Activated naive CD4-positive, alpha-beta T cell treated with anti-CD3 and anti-CD28 coated beads, Interleukin-2, amount 50 U/mL, for 24 hours (primary cell): ENCODE results near the gene FAM171A1.

Experiments
- H3K27ac Mint-ChIP-seq: one replicate; pipeline ENCODE4 v1.8.0; 2021; ENCODE audit warnings: mild to moderate bottlenecking, mixed read lengths
- H3K27me3 Mint-ChIP-seq: one replicate; pipeline ENCODE4 v1.8.0; 2021; ENCODE audit warnings: mixed read lengths
- H3K36me3 Mint-ChIP-seq: one replicate; pipeline ENCODE4 v1.8.0; 2021; ENCODE audit warnings: mixed read lengths
- H3K4me1 Mint-ChIP-seq: one replicate; pipeline ENCODE4 v1.8.0; 2021; ENCODE audit warnings: mixed read lengths
- H3K4me3 Mint-ChIP-seq: one replicate; pipeline ENCODE4 v1.8.0; 2021; ENCODE audit warnings: mild to moderate bottlenecking, mixed read lengths
- H3K9me3 Mint-ChIP-seq: one replicate; pipeline ENCODE4 v1.8.0; 2021; ENCODE audit warnings: mixed read lengths

The FAM171A1 gene

DNA sequence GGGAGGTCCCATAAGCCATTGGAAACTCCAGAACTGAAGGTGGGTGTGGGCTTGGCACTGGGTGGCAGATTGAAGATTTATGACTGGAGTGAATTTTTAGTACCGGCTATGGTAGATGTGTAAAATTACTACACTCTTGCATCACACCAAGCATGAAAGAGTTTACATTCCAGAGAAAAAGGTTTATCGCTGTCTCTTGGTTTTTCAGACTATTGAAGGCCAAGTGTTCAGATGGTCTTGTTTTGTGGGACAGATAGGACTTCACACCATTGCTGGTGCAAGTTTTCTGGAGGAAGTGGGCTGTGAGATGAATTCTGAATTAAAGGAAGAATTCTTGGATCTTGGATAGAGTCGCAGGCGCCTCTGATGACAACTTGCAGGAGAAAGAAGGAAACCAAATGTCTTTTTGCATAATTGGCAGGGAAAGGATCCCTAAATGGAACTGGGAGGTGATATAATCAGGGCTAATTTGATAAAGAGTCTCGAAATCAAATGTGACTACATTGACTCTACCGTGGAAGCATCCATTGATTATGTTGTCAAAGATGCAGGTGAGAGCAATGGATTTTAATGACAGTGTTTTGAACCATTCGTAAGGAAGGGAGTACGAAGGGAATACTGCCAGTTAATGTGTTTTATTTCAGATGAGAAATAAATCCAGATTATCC, 188.4 kb downstream of the FAM171A1 start:
- H3K4me3 Mint-ChIP-seq: no peak overlapping the region
- H3K36me3 Mint-ChIP-seq: peaks cover 1% of the 10 kb centered on the region
- H3K27ac Mint-ChIP-seq: peak overlapping the region; percentile 61
- H3K4me1 Mint-ChIP-seq: peaks cover 50% of the 10 kb centered on the region
- H3K9me3 Mint-ChIP-seq: no peaks in the 10 kb centered on the region
- H3K27me3 Mint-ChIP-seq: no peaks in the 10 kb centered on the region

DNA sequence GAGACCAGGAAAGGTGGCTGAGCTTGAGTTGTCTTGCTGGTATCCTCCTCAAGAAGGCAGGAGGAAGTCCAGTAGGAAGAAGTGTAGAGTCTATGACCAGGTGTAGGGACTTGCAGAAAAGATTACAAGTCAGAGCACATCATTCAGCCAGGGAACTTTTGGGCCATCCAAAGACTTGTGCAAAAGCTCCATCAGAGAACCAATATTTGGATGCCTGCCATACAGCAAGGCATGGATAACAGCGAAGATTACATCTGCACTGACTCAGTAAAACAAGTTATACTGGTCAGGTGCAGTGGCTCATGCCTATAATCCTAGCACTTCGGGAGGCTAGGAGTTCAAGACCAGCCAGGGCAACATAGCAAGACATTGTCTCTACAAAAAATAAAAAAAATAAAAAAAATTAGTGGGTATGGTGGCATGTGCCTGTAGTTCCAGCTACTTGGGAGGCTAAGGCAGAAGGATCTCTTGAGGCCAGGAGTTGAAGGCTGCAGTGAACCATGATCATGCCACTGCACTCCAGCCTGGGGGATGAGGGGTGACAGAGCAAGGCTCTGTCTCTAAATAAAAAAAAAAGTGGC, 189.4 kb downstream of the FAM171A1 start:
- H3K4me3 Mint-ChIP-seq: no peak overlapping the region
- H3K27ac Mint-ChIP-seq: peak overlapping the region; percentile 10
- H3K9me3 Mint-ChIP-seq: no peaks in the 10 kb centered on the region
- no peaks in the 10 kb centered on the region for H3K27me3 Mint-ChIP-seq
- peaks cover 46% of the 10 kb centered on the region for H3K4me1 Mint-ChIP-seq
- H3K36me3 Mint-ChIP-seq: peaks cover 1% of the 10 kb centered on the region

DNA sequence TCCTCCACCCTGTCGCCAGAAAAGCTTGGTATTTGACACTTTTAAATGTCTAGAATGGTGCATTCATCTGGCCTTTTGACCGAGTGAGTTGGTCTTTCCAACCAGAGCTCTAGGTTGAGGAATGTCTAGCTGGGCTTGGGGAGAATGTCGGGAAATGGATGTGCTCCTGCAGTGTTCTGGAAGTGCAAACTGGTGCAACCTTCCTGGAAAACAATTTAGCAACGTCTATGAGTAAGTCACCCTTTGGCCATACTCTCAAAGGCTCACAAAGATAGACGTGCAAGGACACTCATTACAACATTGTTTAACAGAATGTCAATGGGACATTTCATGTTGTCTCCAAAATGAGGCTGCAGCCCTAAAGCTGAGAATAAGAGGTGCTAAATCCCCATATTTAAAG, 190.4 kb downstream of the FAM171A1 start:
- Mint-ChIP-seq H3K9me3 (no peaks in the 10 kb centered on the region), H3K4me1 (peaks cover 38% of the 10 kb centered on the region), H3K36me3 (peaks cover 1% of the 10 kb centered on the region), H3K27me3 (no peaks in the 10 kb centered on the region), H3K27ac (no peak overlapping the region), H3K4me3 (no peak overlapping the region)

DNA sequence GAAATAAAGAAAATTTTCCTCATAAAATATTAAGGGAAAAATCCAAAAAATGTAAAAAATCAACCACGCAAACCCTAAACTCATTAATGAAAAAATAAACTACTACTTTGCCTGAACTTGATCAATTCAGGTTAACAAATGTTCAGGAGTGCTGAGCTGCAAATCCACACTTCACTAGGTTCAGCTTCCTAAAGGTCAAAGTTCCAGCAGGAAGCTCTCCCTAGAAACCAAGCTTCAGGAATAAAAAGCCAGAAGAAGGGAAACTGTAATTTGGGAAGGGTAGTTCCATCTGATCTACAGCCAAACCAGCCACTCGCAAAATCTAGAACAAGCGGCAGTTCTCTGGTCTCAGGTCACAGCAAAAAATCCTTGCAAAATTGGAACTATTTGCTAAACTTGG, 194.8 kb downstream of the FAM171A1 start:
- H3K9me3 Mint-ChIP-seq: no peaks in the 10 kb centered on the region
- no peaks in the 10 kb centered on the region for H3K36me3 Mint-ChIP-seq
- H3K27ac Mint-ChIP-seq: no peak overlapping the region
- no peak overlapping the region for H3K4me3 Mint-ChIP-seq
- H3K27me3 Mint-ChIP-seq: no peaks in the 10 kb centered on the region
- peaks cover 35% of the 10 kb centered on the region for H3K4me1 Mint-ChIP-seq

DNA sequence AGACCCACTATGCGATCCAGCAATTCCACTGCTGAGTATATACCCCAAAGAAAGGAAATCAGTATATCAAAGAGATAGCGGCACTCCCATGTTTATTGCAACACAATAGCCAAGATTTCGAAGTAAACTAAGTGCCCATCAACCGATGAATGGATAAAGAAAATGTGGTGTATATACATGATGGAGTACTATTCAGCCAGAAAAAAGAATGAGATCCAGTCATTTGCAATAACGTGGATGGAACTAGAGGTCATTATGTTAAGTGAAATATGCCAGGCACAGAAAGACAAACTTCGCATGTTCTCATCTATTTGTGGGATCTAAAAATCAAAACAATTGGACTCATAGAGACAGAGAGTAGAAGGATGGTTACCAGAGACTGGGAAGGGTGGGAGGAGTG, 195.5 kb downstream of the FAM171A1 start:
- H3K36me3 Mint-ChIP-seq: no peaks in the 10 kb centered on the region
- H3K4me1 Mint-ChIP-seq: peaks cover 38% of the 10 kb centered on the region
- H3K4me3 Mint-ChIP-seq: no peak overlapping the region
- H3K27me3 Mint-ChIP-seq: no peaks in the 10 kb centered on the region
- H3K27ac Mint-ChIP-seq: no peak overlapping the region
- H3K9me3 Mint-ChIP-seq: no peaks in the 10 kb centered on the region

DNA sequence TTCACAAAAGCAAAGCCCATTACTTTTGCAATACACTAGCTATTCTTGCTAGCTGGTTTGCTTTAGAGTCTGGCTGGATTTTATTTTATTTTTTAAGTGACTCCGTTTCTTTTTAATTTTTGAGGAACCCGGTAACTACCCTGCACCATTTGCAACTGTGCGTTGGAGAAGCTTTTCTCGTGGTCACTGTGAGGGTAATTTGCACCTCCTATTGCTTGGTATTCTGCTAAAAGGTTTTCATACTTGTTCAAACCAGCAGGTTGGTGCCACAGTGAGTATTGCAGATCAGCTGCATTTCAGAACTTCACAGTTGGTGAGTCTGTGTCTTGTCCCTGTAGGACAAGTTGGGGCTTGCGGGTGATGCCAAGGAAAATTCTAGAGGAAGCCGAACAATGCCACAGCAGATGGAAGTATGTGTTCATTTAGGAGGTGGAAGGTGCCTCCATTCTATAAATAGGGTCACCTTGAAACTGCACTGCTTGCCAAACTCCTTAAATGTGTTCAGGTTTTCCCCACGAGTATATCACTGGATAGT, 198.7 kb downstream of the FAM171A1 start:
- peak overlapping the region; percentile 51 for H3K27ac Mint-ChIP-seq
- no peak overlapping the region for H3K4me3 Mint-ChIP-seq
- H3K9me3 Mint-ChIP-seq: no peaks in the 10 kb centered on the region
- H3K27me3 Mint-ChIP-seq: no peaks in the 10 kb centered on the region
- H3K4me1 Mint-ChIP-seq: peaks cover 55% of the 10 kb centered on the region
- H3K36me3 Mint-ChIP-seq: no peaks in the 10 kb centered on the region

DNA sequence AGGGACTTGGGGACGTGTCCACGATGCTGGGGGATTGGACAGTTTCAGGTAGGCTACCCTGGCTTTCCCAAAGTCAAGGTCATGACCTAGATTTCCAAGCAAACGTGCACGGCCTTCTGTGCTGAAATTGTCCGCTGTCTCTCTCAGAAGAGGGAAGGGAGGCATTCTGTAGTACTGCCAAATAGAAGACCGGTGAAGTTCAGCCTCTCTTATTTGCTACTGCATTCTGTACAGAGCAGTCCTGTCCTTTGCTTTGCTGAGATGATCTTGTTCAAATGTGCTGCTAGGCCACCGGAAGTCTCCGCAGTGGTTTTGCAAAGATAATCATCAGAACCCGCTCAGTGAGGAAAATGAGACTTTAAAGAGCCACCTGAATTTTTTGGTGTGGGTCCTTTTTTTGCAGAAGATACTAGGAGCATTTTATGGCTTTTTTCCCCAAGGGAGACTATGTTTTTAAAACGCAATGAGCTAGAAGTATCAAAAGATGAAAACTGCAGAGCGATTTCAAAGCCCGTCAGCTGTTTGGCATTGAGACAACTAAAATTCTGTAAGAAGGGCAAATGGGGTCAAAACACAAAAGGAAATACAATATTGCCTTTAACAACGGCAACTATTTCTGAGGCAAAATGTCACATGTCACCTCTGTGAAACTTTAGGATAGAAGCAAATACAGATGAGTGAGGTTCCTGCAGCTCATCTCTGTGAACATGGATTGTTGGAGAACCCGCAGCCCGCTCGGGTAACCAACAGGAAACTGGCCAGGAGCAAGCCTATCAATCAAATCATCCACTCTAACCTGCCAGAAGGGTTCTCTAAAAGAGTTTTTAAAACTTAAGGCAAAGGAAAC, 201.3 kb downstream of the FAM171A1 start:
- H3K4me1 Mint-ChIP-seq: peaks cover 71% of the 10 kb centered on the region
- H3K27me3 Mint-ChIP-seq: no peaks in the 10 kb centered on the region
- H3K36me3 Mint-ChIP-seq: no peaks in the 10 kb centered on the region
- peak overlapping the region; percentile 84 for H3K27ac Mint-ChIP-seq
- no peaks in the 10 kb centered on the region for H3K9me3 Mint-ChIP-seq
- peak overlapping the region; percentile 83 for H3K4me3 Mint-ChIP-seq

DNA sequence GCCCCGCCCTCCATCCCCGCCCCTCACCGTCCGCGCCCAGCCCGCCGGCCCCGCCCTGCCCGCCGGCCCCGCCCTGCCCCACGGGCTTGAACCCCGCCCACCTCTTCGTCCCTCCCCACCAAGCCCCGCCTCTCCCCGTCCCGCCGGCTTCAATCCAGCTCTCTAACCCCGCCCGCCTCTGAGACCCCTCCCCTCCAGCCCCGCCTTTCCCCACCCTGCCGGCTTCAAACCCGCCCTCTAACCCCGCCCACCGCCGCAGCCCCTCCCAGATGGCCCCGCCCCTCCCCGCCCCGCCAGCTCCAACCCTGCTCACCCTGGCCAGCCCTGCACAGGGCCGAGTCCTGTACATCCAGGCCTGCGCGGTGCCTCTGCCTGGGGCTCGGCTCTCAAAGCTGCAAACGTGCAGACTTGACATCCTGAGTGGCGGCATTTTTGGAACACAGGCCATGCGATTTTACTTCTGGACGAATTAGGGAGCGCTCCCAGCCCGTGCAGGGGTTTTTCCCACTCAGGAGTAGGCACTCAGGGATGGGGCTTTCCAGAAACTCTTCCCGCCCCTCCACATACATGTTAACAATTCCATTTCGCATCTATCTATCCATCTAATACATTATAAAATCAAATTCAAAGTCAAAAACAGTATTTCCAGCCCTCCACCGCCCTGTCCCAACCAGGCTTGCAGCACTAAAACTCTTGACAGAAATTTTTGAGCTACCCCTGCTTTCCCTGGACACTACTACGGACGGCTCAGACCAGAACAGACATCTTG, 202.1 kb downstream of the FAM171A1 start:
- Mint-ChIP-seq H3K36me3 (no peaks in the 10 kb centered on the region), H3K9me3 (no peaks in the 10 kb centered on the region), H3K27me3 (no peaks in the 10 kb centered on the region), H3K4me1 (peaks cover 72% of the 10 kb centered on the region), H3K4me3 (peak overlapping the region; percentile 83), H3K27ac (peak overlapping the region; percentile 84)

DNA sequence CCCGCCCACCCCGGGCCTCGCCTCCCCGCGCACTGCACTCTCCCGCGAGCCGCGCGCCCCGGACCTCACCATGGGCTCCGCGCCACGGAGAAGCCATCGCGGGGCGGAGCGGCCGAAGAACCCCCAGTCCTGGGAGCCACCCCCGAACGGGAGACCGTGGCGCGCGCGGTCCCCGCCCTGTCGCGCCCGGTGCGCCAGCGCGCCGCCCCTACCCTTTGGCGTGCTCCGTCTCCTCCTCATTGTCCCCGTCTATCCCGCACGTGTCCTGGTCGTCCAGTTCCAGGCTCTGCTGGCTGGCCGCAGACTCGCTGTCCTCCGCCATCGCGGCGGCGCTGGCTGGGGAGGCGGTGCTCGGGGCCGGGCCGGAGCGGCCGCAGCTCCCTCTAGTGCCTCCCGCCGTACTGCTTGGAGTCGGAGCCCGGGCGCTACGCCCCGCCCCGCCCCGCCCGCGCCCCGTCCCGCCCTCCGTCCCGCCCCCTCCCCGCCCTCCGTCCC, 202.8 kb downstream of the FAM171A1 start, which contains the start of gene NMT2:
Gene NMT2, minus strand, starts transcription at position 403 of the 495 bp plus-strand sequence. Its CDS starts 81 bp downstream, at position 322.
- peak within 1 kb of the TSS; percentile 94 for H3K4me3 Mint-ChIP-seq
- H3K27me3 Mint-ChIP-seq: no peaks in the 10 kb centered on the region
- no peaks in the 10 kb centered on the region for H3K9me3 Mint-ChIP-seq
- H3K4me1 Mint-ChIP-seq: peaks cover 76% of the 10 kb centered on the region
- H3K27ac Mint-ChIP-seq: peak within 1 kb of the TSS; percentile 98
- H3K36me3 Mint-ChIP-seq: peaks cover 2% of the 10 kb centered on the region

DNA sequence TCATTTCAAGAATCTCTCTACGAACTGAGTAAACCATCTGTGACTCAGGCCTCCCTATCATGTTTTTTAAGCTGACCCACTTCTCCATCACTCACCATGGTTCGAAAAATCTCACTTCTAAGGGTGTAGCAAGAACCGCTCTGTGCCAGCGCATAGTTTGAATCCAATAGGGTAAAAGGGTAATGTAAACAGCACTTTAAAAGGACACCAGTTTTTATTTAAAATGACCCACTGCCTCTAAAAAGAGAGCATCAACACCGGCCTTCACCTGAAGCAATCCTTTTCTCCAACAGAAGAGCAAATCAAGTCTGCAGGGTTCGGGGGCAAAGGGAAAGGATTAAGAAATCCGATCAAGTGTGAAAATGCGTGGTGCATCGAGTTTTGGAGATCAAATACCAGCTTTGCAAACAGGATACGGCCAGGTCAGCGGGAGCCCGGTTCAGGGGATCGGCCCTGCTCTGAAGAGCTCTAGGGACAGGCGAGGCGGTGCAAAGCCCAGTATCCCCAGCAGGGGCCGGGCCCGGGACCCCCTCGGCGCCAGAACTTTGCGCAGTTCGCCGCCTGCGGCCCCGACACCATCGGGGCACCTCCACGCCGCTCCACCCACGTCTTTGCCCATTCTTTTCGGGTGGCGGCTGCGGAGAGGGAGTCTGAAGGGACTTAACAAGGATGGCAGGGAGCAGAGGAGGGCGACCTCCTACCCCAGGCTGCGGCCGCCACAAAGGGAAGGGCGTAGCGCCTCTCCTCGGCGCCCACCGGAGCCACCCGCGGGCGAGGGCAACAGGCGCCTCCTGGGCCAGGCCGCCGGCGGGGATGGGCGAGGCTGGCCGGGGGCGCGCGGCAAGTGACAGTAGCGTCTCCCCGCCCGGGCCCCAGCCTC, 203.4 kb downstream of the FAM171A1 start:
- Mint-ChIP-seq H3K4me1 (peaks cover 74% of the 10 kb centered on the region), H3K9me3 (no peaks in the 10 kb centered on the region), H3K36me3 (peaks cover 2% of the 10 kb centered on the region), H3K27ac (peak overlapping the region; percentile 98), H3K27me3 (no peaks in the 10 kb centered on the region), H3K4me3 (peak overlapping the region; percentile 94)

DNA sequence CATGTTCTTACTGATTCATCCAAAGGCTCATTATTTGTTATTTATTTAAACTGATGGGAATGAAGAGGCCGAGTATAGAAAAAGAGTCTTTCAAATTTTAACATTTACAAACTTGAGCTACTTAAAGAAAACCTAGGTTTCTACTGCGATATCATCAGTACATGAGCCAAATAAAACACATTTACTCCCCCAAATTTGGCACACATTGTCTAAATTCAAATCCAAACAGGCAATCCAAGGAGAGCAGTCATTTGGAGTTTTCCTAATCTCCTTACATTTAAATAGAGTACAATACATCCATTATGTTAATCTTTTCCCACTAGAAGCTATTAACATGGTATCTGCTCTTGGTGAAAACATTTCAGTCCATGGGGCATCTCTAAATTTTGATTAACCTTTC, 204.8 kb downstream of the FAM171A1 start:
- H3K27me3 Mint-ChIP-seq: no peaks in the 10 kb centered on the region
- no peaks in the 10 kb centered on the region for H3K9me3 Mint-ChIP-seq
- H3K27ac Mint-ChIP-seq: peak overlapping the region; percentile 31
- peaks cover 79% of the 10 kb centered on the region for H3K4me1 Mint-ChIP-seq
- peak overlapping the region; percentile 94 for H3K4me3 Mint-ChIP-seq
- H3K36me3 Mint-ChIP-seq: peaks cover 2% of the 10 kb centered on the region

DNA sequence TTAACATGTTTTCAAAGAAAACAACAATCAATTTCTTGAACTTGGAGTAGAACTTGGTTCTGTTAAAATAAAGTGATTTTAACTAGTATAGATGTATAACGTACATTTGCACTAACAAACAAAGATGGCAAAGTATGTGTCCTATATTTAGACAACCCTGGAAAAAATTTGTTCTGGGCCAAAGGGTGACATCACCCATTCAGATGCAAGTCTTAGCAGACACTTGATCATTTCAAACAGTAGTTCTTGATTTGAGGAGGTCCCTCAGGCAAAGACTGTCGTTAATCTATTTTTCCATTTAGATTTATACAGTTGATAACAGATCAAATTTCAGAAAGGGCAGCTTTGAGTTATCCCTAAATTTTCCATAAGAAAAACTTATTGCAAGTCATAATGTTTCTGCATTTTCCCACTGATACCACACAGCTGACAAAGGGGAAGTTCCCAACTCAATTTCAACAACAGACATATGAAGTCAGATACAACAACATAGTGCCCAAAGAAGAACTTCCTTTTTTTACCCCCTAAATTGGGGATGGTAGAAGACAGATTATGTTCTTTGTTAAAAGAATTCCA, 207.7 kb downstream of the FAM171A1 start:
- peak overlapping the region; percentile 70 for H3K4me3 Mint-ChIP-seq
- H3K36me3 Mint-ChIP-seq: peaks cover 2% of the 10 kb centered on the region
- H3K27ac Mint-ChIP-seq: peak overlapping the region; percentile 82
- no peaks in the 10 kb centered on the region for H3K9me3 Mint-ChIP-seq
- H3K4me1 Mint-ChIP-seq: peaks cover 80% of the 10 kb centered on the region
- no peaks in the 10 kb centered on the region for H3K27me3 Mint-ChIP-seq
